NCI-H1694 (cell line): ENCODE data around the gene PRPSAP2.
"Not testable (repeated sequence)": the region's sequence is repeated elsewhere in the genome, so short reads cannot be mapped to it uniquely, and the experiment has no call there.

Experiments
- DNase-seq: peaks from one replicate; lab custom pipeline; 2025; lab: John Stamatoyannopoulos, UW

The PRPSAP2 gene

GRCh38 chr17:18889658-18890057, 31.7 kb downstream of the PRPSAP2 start:
- no peak for DNase-seq

- no peak for DNase-seq
Measured at GRCh38 chr17:18891541-18891940, 33.6 kb downstream of the PRPSAP2 start.

GRCh38 chr17:18896146-18896545, 38.2 kb downstream of the PRPSAP2 start:
- DNase-seq = no peak

GRCh38 chr17:18896947-18897346, 39.0 kb downstream of the PRPSAP2 start:
- DNase-seq = no peak

GRCh38 chr17:18904482-18904881, 46.6 kb downstream of the PRPSAP2 start:
- no peak for DNase-seq

- no peak for DNase-seq
Measured at GRCh38 chr17:18905226-18905625, 47.3 kb downstream of the PRPSAP2 start.

- no peak for DNase-seq
Measured at GRCh38 chr17:18910326-18910725, 52.4 kb downstream of the PRPSAP2 start.

- DNase-seq = no peak
Measured at GRCh38 chr17:18910881-18911280, 53.0 kb downstream of the PRPSAP2 start.

GRCh38 chr17:18916816-18917500, 59.0 kb downstream of the PRPSAP2 start:
- DNase-seq = no peak

- no peak for DNase-seq
Measured at GRCh38 chr17:18917506-18918032, 59.6 kb downstream of the PRPSAP2 start.

- DNase-seq = no peak
Measured at GRCh38 chr17:18919963-18920362, 62.0 kb downstream of the PRPSAP2 start.

- no peak for DNase-seq
Measured at GRCh38 chr17:18920911-18921441, 63.0 kb downstream of the PRPSAP2 start.

GRCh38 chr17:18921485-18921884, 63.6 kb downstream of the PRPSAP2 start:
- DNase-seq = no peak

GRCh38 chr17:18921912-18922451, 64.1 kb downstream of the PRPSAP2 start:
- no peak for DNase-seq

- not testable (repeated sequence) for DNase-seq
Measured at GRCh38 chr17:18922596-18922995, 64.7 kb downstream of the PRPSAP2 start.

- no peak for DNase-seq
Measured at GRCh38 chr17:18925187-18925586, 67.3 kb downstream of the PRPSAP2 start.

GRCh38 chr17:18928628-18929125, 70.7 kb downstream of the PRPSAP2 start:
- DNase-seq = no peak

GRCh38 chr17:18932360-18933055, 74.6 kb downstream of the PRPSAP2 start:
- DNase-seq = no peak

GRCh38 chr17:18933102-18934058, 75.4 kb downstream of the PRPSAP2 start:
- no peak for DNase-seq

GRCh38 chr17:18937981-18938691, 80.2 kb downstream of the PRPSAP2 start:
- no peak for DNase-seq

- no peak for DNase-seq
Measured at GRCh38 chr17:18938692-18939023, 80.7 kb downstream of the PRPSAP2 start.
